Stimulated activated CD8-positive, alpha-beta memory T cell treated with anti-CD3 and anti-CD28 coated beads, Interleukin-12 subunit alpha, Interleukin-12 subunit beta, amount 100 ng/mL, for 24 hours (primary cell): ENCODE results near the gene GANAB.
"Not testable (repeated sequence)": the region's sequence is repeated elsewhere in the genome, so short reads cannot be mapped to it uniquely, and the experiment has no call there.

Experiments
- DNase-seq: peaks from one replicate; pipeline ENCODE4 v3.0.0-alpha.2; 2020; ENCODE audit errors: extremely low read depth

GANAB gene

DNA sequence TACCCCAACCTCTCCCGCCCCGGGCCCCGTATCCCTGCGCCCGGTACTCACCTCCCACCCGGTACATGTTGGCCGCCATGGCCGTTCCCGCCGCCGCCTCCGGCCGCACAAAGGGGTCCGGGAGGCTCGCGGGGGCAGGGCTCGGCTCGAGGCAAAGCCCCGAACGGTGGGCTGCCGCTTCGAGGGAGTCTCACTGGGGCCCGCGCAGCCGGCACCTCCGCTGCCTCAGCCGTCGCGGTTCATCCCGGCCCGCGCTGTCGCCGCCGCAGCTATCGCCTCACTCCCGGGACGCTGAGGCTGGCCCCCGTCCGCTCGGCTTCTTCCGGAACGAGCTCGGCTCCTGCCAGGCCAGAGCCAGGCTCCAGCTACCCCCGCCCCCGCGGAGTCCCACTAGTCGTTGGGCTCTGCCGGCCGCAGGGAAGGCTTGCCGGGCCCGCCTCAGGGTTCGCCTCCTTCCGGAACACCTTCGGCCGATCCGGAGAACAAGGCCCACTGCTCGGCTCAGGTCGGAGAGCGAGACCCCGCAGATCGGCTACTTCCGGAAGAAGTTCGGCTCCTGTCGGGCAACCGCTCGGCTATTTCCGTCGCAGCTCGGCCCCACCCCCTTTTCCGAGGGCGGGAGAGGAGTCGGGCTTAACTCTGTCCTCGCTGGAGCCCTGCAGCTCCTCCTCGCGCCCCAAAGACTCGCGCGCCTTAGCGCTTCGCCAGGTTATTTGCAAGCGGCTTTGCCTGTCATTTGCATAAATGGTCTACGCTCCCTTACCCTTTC is 44.9 kb downstream of the GANAB start, which contains the start of gene MTA2:
Gene MTA2 (minus strand): TSS at position 494 of the 769 bp plus-strand sequence. CDS start 415 bp downstream, at position 79.
- DNase-seq, result peak; percentile 91

DNA sequence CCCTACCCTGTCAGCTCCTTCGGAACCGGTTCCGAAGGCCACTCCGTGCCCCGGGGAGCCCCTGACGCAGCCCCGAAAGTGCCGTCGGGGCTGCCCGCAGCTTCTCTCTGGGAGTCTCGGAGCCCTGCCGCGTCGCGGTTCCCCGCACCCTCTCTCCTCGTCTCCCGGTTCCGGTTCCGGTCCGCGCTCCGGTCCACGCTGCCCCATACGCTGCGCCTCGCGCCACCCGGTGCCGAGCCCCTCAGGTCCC is 45.4 kb downstream of the GANAB start:
- no peak for DNase-seq

DNA sequence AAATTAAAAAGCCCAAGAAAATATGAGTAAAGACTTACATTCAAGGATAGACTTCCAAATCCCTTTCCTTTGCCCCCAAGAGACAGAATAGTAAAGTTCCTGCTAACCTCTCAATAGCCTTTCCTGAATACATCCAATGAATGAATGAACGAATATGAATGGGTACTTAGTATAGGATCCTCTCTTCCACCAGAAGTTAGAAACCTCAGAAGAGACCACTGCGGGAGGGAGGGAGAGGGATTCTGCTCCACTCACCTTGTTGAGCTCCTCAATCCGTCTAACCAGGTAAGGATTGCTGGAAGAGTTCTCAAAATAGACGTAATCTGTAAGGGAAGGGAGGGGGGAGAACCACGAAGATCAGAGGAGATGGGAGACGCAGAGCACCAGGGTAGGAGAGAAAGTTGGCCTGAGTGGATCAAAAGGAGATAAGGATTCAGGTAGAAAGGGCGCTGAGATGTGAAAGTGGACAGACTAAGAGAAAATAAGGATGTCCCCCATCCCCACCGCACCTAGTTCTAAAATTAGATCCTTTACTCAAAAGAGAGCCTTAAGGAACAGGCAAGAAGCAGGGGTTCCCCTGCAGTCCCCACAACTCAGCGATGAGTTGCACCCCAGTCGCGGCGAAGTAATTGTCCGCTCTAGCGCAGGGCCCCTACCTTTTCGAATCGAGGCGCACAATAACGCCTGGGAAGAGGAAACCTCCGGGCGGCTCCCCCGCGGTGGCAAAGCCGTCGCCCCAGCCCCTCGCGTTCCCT is 45.9 kb downstream of the GANAB start:
- no peak for DNase-seq

DNA sequence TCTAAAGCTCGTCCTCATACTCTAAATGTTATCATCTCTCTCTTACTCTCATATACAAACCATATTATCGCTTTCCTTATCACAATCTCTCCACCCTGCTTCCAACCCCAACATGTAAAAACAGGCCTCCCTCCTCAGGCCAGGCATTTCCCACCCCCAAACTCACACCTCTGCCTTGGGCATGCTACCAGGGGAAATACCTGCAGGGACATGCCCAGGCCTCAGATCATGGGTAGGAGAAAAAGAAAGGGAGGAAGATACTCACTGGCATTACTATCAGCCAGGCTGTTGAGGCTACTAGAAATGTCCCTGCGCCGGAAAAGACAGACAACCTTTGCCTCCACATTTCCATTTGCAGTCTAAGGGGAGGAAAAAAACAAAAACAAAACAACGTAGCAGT is 46.5 kb downstream of the GANAB start:
- no peak for DNase-seq

DNA sequence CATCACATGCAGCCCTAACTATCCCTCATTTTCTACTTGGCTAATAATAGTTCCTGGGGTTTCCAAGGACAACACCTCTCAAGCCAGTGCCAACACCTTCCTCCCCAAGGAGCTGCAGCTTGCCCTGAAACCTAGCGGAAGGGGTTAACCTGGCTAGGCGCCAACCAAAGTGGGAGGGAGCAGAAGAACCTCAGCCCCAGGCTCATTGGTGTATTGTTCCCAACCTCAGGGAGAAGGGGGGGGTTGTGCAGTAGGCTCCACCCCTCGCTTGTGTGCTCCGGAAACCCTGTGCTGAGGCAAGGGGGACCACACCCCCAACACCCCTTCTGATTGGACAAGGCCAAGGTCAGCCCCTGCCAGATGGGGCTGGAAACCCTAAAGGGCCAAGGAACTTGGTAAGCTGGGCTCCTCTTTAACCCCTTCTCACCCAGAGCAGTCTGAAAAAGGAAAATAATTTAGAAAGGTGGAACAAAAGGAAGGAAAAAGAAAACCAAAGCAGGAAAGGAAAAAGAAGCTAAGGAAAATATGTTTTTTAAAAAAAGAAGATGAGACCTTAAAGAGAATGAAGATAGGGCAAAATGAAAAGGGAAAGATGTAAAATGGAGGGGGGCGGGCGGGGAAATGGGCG is 47.2 kb downstream of the GANAB start:
- DNase-seq, result peak; percentile 92

DNA sequence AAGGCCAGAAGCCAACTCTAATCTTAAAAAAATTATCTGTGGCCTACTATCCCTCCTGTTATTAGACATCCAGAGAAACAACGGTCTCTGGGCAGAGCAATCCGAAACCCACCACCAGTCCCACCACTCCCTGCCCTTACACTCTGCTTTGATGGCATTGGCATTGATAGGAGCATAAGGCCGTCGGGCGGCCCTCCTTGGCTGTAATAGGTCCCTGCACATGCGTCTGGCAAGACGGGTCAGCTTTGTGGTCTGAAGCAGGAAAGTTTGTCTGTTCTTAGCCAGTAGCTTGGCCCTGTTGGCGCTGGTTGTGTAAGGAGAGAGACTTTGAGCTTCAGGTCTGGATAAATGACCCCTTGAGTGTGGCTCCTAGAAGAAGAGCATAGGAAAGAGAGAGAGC is 51.3 kb downstream of the GANAB start:
- no peak for DNase-seq

DNA sequence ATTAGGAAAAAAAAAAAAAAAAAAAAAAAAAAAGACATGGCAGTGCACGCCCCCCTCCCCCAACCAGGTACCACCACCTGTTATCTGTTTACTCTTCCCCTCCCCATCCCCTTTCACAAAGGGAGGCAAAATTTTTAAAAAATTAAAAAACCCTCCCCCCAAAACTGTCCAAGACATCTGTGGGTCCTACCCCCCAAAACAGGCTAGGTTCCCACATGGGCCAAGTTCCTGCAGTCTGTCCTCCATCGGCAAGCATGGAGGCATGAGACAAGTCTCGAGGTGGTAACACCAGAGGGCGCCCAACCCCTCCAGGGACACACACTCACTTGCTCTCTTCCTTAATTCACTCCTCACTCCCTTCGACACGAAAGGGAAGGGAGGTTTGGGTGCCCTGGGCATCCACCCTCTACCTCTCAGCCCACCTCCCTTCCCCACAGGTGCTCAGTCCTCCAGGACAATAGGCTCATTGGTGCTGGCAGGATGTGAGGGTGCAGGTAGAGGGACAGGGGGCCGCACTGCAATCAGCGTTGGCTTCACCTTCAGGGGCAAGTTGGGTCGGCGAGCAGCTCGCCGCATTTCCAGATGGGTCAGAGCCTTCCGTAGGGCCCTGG is 52.9 kb downstream of the GANAB start:
- DNase-seq, result no peak

DNA sequence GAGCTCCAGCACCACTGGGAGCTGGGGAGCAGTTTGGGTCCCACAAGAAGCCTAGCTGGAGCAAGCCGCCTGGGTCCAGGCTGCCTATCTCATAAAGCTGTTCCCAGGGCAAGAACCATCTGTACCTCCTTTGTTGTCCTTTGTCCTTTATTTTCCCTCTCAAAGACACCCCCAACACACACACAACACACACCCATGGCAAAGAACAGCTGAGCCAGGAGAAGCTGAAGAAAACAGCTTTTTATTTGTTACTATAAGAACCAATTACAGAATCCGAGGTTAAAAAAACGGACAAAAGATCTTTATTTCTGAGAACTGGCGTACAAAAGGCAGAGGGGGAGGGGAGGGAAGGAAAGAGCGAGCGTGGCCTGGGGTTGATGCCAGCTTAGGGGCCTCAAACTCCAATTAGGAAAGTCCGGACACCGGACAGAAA is 53.4 kb downstream of the GANAB start:
- no peak for DNase-seq

DNA sequence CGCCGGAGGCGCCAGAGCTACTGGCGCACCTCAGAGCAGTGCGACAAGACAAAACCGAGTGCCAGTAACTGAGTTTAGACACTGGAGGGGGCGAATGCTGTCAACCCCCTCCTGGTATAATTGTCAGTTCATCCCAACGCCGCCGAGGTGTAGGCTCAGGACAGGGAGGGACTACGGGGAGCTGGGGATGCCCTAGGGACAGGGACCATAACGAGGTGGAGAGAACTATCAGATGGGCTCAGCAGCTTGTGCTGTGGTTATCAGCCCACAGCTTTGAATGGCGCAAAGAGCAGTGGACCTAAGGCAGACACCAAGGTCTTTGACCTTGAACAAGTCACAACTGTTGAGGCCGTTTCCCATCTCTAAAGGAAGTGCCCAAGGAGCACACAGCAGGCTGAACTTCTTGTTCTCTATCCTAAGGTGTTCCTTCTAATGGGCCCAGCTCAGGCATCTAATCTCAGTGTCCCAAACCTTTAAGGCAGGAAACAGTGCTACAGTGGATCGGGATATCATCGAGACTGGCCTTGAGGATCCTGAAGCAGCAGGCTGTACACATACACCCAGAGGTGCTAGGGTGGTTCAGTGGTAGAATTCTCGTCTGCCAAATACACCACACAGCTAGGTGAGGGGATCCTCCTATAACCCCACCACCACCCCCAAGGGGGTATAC is 54.1 kb downstream of the GANAB start:
- no peak for DNase-seq

DNA sequence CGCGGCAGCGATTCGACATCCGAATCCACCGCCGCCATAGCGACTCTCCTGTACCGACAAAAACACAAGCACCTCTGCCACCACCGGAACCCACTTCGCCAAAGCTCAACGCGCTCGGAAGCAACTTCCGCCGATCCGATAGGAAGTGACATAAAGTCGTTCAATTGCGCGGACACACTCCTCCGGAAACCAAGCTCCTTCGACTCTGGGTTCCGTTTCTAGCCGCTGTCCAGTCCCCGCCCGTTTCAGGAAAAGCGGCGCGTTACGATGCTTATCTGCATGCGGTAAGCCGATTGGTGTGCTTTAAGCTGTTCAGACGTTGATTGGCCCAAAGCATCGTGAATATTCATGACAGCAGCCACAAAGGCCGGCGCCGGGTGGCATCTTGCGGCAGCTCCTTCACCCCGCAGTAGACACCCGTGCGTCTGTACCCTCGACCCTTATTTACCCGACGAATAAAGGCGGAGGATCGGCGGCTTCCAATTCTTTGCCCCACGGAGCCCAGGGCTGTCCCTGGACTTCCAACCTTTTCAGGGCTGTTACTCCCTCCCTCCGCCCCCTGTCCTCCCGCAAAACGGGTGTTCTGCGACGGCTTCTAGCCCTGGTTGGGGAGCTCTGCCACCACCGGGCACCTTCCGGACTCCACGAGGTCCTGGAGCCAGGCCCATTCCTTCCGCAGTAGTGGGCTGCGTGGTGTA is 54.8 kb downstream of the GANAB start, which contains the start of gene TUT1:
Gene TUT1 (minus strand): TSS at position 76 of the 698 bp plus-strand sequence. CDS start 38 bp downstream, at position 38.
- peak; percentile 83 for DNase-seq

DNA sequence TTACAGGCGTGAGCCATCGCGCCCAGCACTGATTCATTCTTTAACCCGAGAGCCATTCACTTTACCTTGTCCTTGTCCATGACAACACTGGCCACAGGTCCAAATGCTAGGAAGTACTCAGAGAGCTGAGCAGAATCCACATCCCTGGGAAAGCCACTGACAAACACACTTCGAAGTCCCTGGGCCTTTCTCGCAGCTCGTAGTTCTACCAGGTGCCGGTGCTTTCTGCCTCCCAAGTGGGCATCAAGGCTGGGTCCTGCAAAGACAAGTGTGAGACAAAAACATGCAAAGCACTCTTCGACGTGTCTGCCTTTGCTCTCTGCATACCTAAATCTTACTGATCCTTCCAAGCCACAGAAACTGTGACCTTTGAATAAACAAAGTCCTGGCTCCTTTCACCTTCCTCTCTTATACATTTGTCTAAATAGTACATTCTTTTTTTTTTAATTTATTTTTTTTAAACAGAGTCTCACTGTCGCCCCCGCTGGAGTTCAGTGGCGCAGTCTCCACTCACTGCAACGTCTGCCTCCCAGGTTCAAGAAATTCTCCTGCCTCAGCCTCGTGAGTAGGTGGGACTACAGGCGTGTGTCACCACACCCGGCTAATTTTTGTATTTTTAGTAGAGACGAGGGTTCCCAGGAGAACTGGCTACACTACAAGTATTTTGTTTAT is 57.3 kb downstream of the GANAB start:
- no peak for DNase-seq

DNA sequence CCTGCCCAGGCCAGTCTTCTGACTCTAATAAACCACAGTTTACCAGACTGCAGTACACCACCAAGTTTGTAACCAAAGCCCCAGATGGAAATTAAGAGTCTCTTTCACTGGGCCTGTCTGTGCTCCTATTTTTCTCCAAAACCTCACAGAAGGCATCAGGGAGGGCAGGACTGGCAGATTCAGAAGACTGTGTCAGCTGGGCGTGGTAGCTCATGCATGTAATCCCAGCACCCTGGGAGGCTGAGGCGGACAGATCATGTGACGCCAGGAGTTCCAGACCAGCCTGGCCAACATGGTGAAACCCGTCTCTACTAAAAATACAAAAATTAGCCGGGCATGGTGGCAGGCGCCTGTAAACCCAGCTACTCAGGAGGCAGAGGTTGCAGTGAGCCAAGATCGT is 61.1 kb downstream of the GANAB start:
- not testable (repeated sequence) for DNase-seq

DNA sequence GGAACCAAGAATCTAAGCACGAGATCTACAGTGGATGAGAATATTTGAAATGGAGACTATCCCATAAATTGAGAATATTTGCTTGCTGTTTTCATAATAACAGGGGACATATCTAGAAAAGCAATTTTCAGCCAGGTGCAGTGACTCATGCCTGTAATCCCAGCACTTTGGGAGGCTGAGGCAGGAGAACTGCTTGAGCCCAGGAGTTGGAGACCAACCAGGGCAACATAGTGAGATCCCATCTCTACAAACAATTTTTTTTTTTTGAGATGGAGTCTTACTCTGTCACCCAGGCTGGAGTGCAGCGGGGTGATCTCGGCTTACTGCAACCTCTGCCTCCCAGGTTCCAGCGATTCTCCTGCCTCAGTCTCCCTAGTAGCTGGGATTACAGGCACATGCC is 64.7 kb downstream of the GANAB start:
- DNase-seq, result not testable (repeated sequence)

DNA sequence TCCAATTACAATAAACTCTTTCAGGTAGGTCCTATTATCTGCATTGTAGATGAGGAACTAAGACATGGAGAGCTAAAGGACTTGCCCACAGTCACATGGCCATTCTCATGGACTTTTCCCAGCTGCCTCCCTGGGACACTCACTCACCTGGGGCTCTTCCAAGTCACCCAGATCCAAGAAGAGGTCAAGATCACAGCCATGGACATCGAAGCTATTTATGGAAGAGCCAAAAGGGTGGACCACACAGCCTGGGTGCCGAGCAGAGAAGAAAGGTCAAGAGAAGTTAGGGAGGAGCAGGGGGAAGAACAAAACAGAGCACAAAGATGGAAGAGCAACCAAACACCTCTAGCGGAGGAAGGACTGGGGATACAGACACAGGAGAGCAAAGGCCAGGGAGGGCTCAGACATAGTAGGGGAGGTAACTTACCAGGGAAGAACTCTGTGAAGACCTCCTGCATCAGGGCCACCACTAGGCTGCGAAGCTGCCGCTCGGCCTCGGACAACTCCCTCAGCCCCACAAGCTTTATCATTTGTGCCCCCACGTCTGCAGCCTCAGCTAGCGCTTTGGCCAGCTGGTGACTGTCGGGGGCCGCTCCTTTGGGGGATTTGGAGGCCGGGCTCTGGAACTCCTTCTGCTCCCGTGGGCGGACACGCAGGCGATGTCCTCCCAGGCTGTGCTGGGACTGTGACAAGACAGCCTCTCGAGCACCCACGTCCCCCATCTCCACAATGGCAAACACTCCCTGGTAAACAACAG is 65.3 kb downstream of the GANAB start:
- DNase-seq, result no peak

DNA sequence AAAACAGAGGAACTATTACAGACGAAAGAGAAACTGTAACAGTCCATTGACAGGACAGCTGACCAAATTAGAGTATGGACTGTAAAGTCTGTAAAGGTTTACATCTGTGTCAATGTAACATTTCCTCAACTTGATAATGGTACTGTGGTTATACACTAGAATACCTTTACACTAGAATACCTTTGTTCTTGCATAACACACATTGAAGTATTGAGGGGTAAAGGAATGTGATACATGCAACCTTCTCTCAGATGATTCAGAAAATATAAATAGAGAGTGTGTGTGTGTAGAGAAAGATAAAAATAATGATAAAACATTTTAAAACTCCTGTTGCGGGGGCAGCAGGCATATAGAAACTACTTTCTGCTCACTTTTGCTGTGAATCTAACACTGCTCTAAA is 67.2 kb downstream of the GANAB start:
- no peak for DNase-seq

DNA sequence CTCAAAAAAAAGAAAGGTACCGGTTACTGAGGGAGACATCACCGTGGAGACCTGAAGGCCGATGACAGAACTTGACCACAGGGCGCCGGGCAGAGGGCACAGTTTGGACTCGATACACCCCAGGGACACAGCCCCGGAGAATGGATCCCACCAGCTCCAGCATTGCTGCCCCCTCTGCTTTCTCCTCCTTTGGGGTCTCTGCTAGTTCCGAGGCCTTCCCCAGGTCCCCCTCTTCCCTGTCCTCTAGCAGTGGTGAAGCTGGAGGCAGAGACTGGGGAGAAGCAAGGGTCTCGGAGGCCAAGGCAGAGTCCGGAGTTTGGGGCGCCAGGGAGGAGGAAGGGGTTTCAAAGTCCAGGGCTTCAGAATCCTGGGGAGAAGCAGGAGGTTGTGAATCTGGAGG is 67.9 kb downstream of the GANAB start:
- DNase-seq, result no peak

DNA sequence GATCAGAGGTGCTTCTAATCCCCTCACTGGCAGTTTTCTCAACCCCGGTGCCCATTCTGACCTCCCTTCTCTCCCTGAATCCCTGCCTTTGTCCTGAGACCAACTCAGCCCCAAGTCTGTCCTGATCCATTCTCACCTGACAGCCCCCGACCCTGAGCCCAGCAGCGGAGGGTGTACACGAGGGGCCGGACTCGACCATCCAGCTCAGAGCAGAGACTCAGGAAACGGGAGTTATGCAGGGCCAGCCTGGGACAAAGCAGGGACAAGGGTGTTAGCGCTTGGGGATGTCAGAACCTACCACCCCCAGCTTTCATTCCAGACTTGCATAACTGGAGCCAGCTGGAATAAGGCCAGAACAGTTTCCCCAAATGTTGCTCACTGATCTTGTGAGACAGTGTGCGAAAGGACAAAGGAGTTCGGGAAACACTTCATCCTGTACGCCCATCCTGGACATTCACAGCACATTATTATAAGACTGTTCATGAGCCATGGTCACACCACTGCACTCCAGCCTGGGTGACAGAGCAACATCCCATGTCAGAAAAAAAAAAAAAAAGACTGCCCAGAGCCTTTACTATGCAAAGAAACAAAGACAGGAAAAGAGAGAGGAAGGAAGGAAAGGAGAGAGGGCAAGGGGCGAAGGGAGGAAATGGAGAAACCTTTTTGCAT is 69.2 kb downstream of the GANAB start:
- no peak for DNase-seq

DNA sequence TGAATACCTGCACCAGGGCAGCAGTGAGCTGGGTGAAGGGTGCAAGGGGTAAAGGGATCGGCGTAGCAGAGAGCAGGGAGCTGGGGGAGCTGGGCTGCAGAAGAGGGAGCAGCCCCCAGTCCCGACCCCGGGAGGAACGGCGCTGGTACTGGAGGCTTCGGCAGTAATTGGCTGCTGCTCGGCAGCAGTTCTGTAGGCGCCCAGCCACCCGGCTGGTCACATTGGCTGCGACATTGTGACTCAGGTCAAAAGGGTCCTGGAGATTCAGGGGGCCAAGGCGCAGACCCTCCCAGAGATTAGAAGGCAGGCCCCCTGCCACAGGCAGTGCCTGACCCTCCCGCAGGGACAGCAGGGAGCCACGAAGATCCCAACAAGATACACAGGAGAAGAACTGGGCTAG is 70.6 kb downstream of the GANAB start:
- DNase-seq, result no peak

DNA sequence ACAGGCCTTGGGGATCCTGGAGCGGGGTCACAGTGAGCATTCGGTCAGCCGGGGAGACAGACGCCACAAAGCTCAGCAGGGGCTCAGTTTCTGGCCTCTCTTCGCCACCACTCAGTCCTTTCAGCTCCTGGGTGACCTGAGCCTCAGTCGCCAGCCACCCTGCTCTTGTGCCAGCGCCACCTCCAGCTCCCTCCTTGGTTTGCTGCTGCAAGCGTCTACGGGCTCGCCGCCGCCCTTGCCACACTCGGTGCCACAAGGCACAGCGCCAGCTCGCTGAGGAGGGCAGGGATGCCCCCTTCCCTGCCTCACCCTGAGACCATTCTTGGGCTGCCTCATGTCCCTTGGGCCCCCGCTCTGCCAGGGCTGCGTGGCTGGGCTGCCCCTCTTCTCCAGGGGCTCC is 71.3 kb downstream of the GANAB start:
- DNase-seq, result no peak
